Vagina (tissue), 2 donors: Measurements from ENCODE around the gene PEMT.

ENCODE experiments used
- POLR2A ChIP-seq, 2 donors: fragments of 450-650 bp; IDR thresholded peaks; one replicate each; pipeline ENCODE4 v1.6.1; 2017; ENCODE audit warnings: antibody characterized with exemption in 2 of 2, mild to moderate bottlenecking in 2 of 2, moderate library complexity in 2 of 2
- POLR2AphosphoS5 ChIP-seq, 2 donors: sonication (generic); formaldehyde crosslinking; IDR thresholded peaks; one replicate each; pipeline ENCODE4 v1.9.0; 2017; ENCODE audit warnings: antibody characterized with exemption in 2 of 2, mild to moderate bottlenecking in 2 of 2, low read depth in 1 of 2; ENCODE audit not compliant: insufficient read depth in 1 of 2
- TF ChIP-seq, protein P1 (sequence below), 3 experiments: fragments of 450-650 bp in 2 of 3; fragments of 200-600 bp in 1 of 3; sonication (generic) in 1 of 3; IDR thresholded peaks; one replicate each; pipeline ENCODE4 v1.5.1; 2017 to 2019; ENCODE audit warnings: antibody characterized with exemption in 3 of 3, mild to moderate bottlenecking in 2 of 3, moderate library complexity in 2 of 3

DNA sequence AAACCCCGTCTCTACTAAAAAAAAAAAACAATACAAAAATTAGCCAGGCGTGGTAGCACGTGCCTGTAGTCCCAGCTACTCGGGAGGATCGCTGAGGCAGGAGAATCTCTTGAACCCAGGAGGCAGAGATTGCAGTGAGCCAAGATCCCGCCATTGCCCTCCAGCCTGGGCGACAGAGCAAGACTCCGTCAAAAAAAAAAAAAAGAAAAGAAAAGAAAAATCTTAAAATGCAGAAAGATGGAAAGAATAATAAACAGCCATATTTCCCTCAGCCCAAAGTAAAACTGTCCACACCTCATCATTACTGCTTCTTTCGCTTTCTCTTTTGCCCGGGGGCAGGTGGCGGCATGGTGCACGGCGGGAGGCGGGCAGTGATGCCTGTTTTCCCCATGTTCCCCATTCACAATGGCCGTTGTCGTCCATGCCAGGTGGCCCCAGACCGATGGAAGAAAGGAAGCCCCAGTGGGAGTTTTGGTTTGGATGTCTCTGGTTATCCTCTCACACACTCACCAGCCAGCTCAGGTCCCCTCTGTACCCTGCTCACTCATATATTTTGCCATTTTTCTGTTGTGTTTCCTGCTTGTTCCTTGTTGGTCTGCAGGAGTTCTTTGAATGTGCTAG lies 37.0 kb upstream of the PEMT start:
- TF ChIP-seq POLR2A (IDR thresholded peaks at IDR 0.05) (no peak), POLR2AphosphoS5 (IDR thresholded peaks at IDR 0.05; ENCODE audit: insufficient read depth in 1 of 2, low read depth in 1 of 2) (no peak)
- TF ChIP-seq, protein P1, sequence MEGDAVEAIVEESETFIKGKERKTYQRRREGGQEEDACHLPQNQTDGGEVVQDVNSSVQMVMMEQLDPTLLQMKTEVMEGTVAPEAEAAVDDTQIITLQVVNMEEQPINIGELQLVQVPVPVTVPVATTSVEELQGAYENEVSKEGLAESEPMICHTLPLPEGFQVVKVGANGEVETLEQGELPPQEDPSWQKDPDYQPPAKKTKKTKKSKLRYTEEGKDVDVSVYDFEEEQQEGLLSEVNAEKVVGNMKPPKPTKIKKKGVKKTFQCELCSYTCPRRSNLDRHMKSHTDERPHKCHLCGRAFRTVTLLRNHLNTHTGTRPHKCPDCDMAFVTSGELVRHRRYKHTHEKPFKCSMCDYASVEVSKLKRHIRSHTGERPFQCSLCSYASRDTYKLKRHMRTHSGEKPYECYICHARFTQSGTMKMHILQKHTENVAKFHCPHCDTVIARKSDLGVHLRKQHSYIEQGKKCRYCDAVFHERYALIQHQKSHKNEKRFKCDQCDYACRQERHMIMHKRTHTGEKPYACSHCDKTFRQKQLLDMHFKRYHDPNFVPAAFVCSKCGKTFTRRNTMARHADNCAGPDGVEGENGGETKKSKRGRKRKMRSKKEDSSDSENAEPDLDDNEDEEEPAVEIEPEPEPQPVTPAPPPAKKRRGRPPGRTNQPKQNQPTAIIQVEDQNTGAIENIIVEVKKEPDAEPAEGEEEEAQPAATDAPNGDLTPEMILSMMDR (IDR thresholded peaks at IDR 0.05) = no peak
